GM18861 (cell line): ENCODE measurements around the gene ERCC1.

Experiments used
- ATAC-seq: cut with Tn5 transposase; IDR thresholded peaks from one replicate; pipeline ENCODE4 v1.9.1; 2021; ENCODE audit not compliant: unreplicated experiment

ERCC1 gene

DNA sequence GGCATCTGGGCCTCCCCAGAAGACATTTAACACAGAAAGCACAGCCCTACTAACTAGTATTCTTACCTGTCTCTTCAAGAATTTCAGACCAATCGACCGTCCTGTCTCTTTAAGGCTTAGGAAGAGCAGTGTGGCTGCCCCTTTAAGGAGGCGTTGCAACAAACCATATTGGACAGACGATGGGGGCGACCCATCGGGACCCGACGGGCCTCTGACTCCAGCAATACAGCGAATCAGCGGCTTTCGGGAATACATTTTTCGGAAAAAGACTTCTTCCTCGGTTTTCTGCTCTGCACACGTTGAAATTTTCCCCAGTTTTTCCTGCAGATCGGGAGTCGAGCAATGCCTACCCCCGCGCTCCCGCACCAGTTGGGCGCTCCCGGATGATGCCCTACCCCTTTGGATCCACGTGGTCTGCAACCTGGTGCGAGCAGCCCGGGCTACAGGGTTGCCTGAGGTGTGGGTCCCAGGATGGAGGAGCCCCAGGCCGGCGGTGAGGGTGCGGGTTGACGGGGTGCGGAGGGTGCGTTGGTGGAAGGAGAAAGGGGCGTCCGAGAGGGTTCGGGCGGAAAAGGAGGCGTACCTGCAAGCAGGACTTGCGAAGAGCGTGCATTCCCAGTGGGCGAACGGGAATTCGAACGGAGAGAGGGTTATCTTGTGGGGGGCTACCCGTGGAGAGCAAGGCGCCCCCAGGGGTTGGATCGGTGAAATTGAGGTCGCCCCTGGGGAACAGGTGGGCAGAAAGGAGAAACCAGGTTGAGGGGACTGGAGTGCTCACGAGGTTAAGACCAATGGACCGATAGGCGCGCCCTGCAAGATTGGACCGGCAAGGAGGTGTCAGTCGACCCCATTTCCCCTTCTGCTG, 17.3 kb downstream of the ERCC1 start, which contains the start of gene POLR1G:
POLR1G (plus strand) TSS at position 419 of the 865 bp plus-strand sequence; CDS start at position 472, 53 bp downstream.
- ATAC-seq = peak; percentile 50

DNA sequence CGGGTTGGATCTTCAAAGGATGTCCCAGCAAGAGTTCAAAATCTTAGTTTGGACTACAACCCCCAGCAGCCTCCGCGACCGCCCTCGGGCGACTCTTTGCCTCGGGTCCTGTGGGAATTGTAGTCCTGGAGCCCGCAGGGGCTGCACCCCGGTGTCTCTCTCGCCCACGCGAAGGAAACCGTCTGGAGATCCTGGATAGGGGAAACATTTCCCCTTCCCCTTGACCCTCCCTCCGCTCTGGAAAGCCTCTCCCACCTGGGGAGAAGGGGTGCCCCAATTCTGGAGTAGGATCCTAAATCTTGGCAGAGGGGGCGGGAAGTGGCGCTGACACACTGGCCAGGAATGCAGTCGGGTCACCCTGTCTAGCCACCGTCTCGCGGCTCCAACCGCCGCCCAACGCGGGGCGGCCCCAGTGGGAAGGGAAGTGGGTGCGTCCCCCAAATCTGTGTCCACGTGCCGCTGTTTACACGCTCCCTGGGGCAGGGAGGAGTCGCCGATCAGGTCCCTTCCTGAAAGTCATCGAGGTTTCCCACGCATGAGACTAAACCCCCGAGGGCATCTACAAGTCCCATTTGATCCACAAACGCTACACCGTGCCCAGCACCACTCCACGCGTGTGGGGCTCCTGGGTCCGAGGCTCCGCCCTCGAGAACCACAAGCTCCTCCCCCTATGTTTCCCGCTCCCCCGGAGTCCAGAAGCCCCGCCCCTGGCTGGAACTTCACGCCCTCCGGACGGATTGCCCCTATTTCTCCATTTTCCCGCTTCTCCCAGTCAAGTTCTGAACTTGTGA, 18.1 kb downstream of the ERCC1 start:
- ATAC-seq = peak; percentile 33

- ATAC-seq = peak; percentile 11
Observed at GRCh38 chr19:45404557-45405434, 18.9 kb downstream of the ERCC1 start, which contains the start of gene PPP1R13L. PPP1R13L (minus strand) TSS chr19:45405069; CDS start chr19:45398318, 6,751 bp downstream.

DNA sequence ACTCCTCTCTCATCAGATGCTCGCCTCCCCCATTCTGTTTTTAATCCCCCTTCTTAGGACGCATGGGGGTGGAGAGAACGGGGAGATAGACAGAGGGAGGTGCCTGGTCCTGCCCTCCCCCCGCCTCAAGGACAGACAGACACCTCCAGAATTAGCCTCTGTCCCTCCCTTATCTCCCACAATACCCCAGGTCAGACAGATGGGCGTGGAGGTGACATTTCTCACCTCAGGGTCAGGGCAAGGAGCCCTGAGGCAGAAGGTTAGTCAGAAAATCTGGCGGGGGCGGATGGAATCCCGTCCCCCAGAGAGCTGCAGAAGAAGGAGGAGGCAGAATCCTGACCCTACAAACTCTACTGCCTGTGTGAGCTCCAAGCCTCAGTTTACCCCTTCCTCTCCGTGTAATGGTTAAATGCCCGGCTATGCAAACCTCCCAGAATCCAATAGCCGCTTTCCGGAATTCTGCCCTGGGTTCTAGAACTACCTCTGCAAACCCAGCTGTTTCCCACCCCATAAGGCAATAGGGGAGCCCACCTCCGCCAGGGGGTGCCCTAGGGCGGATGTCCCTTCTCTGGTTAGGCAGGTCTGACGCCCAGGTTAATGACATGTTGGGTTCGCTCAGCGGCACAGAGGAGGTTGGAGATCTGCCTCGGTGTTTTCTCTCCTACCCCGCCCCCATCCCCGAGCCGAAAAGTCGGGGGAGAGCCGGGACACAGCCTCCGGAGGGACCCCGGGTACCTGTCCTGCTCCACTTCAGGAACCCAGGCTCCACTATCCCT, 19.7 kb downstream of the ERCC1 start:
- peak; percentile 27 for ATAC-seq

DNA sequence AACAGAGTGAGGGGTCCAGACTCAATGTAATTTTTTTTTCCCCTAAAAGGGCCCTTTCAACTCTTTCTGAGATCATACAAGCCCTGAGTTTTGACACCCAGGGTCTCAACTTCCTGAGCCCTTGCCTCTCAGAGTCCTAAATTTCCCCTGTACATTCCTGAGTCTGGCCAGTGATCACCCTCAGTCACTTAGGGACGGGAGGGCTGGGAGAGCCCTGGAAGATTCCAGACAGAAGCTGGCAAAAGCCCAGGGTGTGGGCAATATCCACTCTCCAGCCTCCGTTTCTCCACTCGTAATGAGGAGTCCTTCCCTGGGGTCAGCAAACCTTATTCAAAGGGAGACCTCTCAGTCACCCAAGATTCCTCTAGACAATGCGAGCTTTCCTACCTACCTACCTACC, 20.4 kb downstream of the ERCC1 start:
- ATAC-seq = no peak

GRCh38 chr19:45402298-45403061, 21.2 kb downstream of the ERCC1 start:
- ATAC-seq = no peak

GRCh38 chr19:45401815-45402214, 21.9 kb downstream of the ERCC1 start:
- no peak for ATAC-seq

DNA sequence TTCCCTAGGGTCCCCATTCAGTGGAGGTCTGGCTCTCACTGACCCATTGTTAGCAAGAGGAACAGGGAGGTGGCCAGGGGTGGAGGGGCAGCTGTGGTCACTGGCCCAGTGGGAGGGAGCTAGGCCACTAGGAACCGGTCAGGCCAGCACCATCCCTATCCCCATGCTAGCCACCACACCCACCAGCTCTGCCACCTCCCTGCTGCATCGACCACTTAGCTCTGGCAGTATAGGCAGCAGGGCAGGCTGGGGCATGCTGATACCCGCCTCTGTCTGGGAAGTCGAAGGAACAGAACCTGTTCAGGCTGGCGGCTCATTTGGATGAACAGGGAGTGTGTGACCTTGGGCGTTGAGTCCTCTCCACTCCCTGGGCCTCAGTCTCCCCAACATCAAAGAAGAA, 23.5 kb downstream of the ERCC1 start:
- ATAC-seq = no peak

- no peak for ATAC-seq
Observed at GRCh38 chr19:45395821-45396617, 27.7 kb downstream of the ERCC1 start.

GRCh38 chr19:45391871-45392665, 31.6 kb downstream of the ERCC1 start:
- ATAC-seq = no peak

GRCh38 chr19:45391346-45391745, 32.4 kb downstream of the ERCC1 start:
- no peak for ATAC-seq

- ATAC-seq = no peak
Observed at GRCh38 chr19:45385392-45386221, 38.1 kb downstream of the ERCC1 start.

GRCh38 chr19:45382426-45382825, 41.3 kb downstream of the ERCC1 start:
- no peak for ATAC-seq

GRCh38 chr19:45380107-45380506, 43.6 kb downstream of the ERCC1 start:
- no peak for ATAC-seq

GRCh38 chr19:45376045-45376724, 47.5 kb downstream of the ERCC1 start:
- ATAC-seq = no peak
